ENCODE measurements around the gene PEAK1.
"Not testable (repeated sequence)": the region's sequence is repeated elsewhere in the genome, so short reads cannot be mapped to it uniquely, and the experiment has no call there.

PEAK1 gene

GRCh38 chr15:77225088-77225487 is 194.8 kb downstream of the PEAK1 start:
- no peak for DNase-seq

GRCh38 chr15:77224352-77224751 is 195.6 kb downstream of the PEAK1 start:
- DNase-seq: no peak

- no peak for DNase-seq
These were observed 198.2 kb downstream of the PEAK1 start for GRCh38 chr15:77221708-77222107.

GRCh38 chr15:77221174-77221573 is 198.7 kb downstream of the PEAK1 start:
- no peak for DNase-seq

GRCh38 chr15:77219841-77220240 is 200.1 kb downstream of the PEAK1 start:
- DNase-seq: no peak

GRCh38 chr15:77209221-77209620 is 210.7 kb downstream of the PEAK1 start:
- DNase-seq: peak in 1 of 14 donors; percentile 8

GRCh38 chr15:77208241-77208640 is 211.7 kb downstream of the PEAK1 start:
- DNase-seq: no peak

- no peak for DNase-seq
These were observed 218.2 kb downstream of the PEAK1 start for GRCh38 chr15:77201665-77202064.

- DNase-seq: no peak
These were observed 223.5 kb downstream of the PEAK1 start for GRCh38 chr15:77196381-77196780.

GRCh38 chr15:77195586-77195985 is 224.3 kb downstream of the PEAK1 start:
- DNase-seq: no peak

GRCh38 chr15:77192451-77192850 is 227.5 kb downstream of the PEAK1 start:
- no peak for DNase-seq

- no peak for DNase-seq
These were observed 228.6 kb downstream of the PEAK1 start for GRCh38 chr15:77191230-77191834.

GRCh38 chr15:77187751-77188464 is 232.0 kb downstream of the PEAK1 start:
- peak in 4 of 14 donors; percentile 5 to 27 (median 13) for DNase-seq

- DNase-seq: no peak
These were observed 233.3 kb downstream of the PEAK1 start for GRCh38 chr15:77186594-77187011.

- no peak for DNase-seq
These were observed 234.6 kb downstream of the PEAK1 start for GRCh38 chr15:77185242-77185785.

- DNase-seq: not testable (repeated sequence)
These were observed 235.6 kb downstream of the PEAK1 start for GRCh38 chr15:77184352-77184751.

GRCh38 chr15:77183066-77183465 is 236.8 kb downstream of the PEAK1 start:
- no peak for DNase-seq

GRCh38 chr15:77181305-77182074 is 238.4 kb downstream of the PEAK1 start:
- no peak for DNase-seq

- DNase-seq: no peak
These were observed 239.1 kb downstream of the PEAK1 start for GRCh38 chr15:77180757-77181156.

- no peak for DNase-seq
These were observed 239.6 kb downstream of the PEAK1 start for GRCh38 chr15:77180270-77180669.

- DNase-seq: no peak
These were observed 240.3 kb downstream of the PEAK1 start for GRCh38 chr15:77179541-77179998.

- no peak for DNase-seq
These were observed 241.5 kb downstream of the PEAK1 start for GRCh38 chr15:77178411-77178810.

- DNase-seq: not testable (repeated sequence)
These were observed 243.8 kb downstream of the PEAK1 start for GRCh38 chr15:77176148-77176547.
